COR-L47 (cell line): ENCODE measurements around the gene MAPK13.

Source experiments
- DNase-seq: peaks from one replicate; lab custom pipeline; 2025; lab: John Stamatoyannopoulos, UW

MAPK13 gene

DNA sequence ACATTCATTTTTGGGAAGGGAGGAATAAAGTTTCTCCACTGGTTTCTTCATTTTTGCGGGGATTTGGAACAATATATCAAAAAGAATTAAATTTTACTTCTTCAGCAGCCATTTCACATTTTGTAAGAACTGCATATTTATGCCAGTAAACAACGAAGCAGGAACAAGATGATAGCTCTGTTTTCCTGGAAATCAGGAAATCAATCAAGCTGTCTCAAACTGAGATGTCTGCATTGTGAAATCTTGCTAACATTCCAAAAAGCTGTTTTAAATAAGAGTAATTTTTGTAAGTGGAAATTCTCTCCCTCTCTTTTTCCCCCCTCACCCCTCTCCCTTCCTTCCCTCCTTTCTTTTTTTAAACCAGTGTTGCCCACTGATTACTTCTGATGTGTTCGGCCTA lies 20.0 kb downstream of the MAPK13 start:
- DNase-seq = no peak

- DNase-seq = no peak
Observed at GRCh38 chr6:36154286-36154685, 24.0 kb downstream of the MAPK13 start.

DNA sequence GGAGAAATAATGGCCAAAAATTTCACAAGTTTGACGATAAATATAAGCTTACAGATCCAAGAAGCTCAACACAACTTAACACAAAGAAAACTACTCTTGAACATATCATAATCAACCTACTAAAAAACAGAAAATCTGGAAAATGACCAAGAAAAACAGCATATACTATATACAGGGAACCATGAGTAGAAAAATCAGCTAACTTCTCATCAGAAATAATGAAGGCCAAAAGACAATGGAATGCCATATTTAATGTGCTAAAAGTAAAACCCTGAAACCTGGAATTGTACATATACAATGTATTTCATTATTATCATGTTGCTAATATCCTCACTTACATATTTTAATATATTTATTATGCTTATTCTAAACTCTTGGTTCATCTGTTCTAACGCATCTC lies 25.3 kb downstream of the MAPK13 start:
- no peak for DNase-seq

- DNase-seq = no peak
Observed at GRCh38 chr6:36160147-36160760, 29.9 kb downstream of the MAPK13 start.

DNA sequence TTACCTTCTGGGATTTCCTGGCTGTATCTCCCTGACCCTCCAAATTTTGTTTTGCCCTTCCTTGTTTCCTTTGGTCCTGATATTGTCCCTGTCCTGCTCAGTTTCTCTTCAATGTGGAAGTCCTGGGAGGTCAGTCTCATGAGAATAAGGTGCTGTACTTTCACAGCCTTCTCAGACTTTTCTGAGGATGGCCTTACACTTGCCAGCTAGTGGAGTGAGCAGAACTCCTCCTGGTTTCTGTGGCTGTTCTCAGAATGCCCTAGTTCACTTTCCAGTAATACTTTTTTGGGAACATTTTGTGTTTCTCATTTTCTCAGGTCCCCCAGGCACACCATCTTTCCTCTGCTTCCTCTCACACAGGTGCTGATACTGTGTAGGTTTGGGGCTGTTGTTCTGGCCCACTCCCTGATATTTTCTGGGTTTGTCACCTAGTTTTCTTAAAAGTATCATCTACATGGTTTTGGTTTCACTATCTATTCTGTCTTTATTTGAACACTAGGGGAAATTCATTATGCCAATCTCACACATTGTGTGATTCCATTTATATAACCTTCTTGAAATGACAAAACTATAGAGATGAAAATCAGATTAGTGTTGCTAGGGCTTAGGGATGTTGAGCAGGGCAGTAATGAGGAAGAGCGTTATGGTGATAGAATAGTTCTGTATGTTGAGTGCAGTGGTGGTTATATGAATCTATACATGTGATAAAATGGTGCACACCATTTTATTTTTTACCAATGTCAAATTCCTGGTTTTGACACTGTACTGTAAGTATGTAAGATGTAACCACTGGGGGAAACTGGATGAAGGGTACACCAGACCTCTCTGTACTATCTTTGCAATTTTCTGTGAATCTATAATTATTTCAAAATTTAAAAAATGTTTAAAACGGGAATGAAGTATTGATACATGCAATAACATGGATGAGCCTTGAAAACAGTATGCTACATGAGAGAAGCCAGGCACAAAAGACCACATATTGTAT lies 39.0 kb downstream of the MAPK13 start:
- no peak for DNase-seq

DNA sequence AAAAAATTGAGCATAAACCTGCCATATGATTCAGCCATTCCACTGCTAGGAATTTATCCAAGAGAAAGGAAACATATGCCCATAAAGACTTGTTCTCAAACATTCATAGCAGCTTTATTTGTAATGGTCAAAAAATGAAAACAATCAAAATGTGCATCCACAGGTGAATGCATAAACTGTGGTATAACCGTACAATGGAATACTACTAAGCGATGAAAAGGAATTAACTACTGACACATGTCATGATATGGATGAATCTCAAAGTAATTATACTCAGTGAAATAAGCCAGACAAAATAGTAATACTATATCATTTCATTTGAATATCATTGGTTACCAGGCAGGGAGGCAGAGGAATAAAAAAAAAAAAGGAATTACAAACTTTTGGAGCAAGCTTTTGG lies 40.4 kb downstream of the MAPK13 start:
- no peak for DNase-seq

- DNase-seq = no peak
Observed at GRCh38 chr6:36171573-36171972, 41.3 kb downstream of the MAPK13 start.

DNA sequence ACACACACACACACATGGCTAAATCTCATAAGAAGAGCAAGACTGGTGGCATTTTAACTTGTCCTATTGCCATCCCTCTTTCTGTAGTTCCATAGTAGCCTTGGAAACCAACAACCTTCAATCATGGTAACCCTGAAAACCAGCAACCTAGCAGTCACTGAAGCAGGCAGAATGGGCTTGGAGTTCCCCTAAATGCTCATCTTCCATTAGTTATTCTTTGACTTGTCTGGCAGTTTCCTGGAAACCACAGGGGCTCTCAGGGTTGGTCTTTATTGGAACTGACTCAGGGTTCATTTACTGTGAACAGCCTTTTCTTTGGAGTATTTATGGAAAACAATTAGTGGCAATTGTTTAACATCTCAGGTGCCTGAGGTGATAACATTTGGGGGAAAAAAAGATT lies 46.9 kb downstream of the MAPK13 start:
- no peak for DNase-seq

DNA sequence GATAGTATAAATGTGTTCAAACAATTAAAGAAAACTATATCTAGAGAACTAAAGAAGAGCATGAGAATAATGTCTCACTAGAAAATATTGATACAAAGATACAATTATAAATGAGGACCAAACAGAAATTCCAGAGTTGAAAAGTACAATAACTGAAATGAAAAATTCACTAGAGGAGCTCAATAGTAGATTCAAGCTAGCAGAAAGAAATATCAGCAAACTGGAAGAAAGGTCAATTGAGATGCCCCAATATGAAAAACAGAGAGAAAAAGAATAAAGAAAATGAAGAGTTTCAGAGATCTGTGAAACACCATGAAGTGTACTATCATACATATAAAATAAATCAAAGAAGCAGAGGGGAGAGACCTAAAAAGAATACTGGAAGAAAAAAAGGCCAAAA lies 48.2 kb downstream of the MAPK13 start:
- DNase-seq = no peak

- DNase-seq = no peak
Observed at GRCh38 chr6:36180126-36180525, 49.8 kb downstream of the MAPK13 start.

- DNase-seq = no peak
Observed at GRCh38 chr6:36184311-36184710, 54.0 kb downstream of the MAPK13 start.

GRCh38 chr6:36186199-36186598 lies 55.9 kb downstream of the MAPK13 start:
- no peak for DNase-seq

- DNase-seq = no peak
Observed at GRCh38 chr6:36187446-36187845, 57.1 kb downstream of the MAPK13 start.
